ENCODE results near the gene APOB. TPM values are rescaled to one million over a fixed set of nuclear protein-coding genes. Genes with fewer than 3 reads are reported as not detected.

The APOB gene
- polyA plus RNA-seq, 1 experiment, result under 0.01 TPM

GRCh38 chr2:21018290-21018689 is 25.6 kb downstream of the APOB start:
- Histone ChIP-seq H3K27ac (ENCODE audit: low read depth, low read length) (no peak overlapping the region), H3K4me3 (ENCODE audit: low read depth, low read length) (no peak overlapping the region), H3K9me3 (ENCODE audit: control insufficient read depth, insufficient read depth, low read length) (no peaks in the 10 kb centered on the region), H3K27me3 (ENCODE audit: control insufficient read depth, insufficient read depth, low read length) (no peaks in the 10 kb centered on the region)
- no peak for TF ChIP-seq CTCF (IDR thresholded peaks at IDR 0.05; ENCODE audit: low read depth, low read length)
- ChIA-PET POLR2A (no interaction called here), CTCF (no interaction called here)
- DNase-seq (ENCODE audit: low read depth, low spot score), result no peak

GRCh38 chr2:21017748-21018276 is 26.1 kb downstream of the APOB start:
- ChIA-PET POLR2A (no interaction called here), CTCF (no interaction called here)
- no peak overlapping the region for H3K4me3 ChIP-seq (ENCODE audit: low read depth, low read length)
- H3K9me3 ChIP-seq (ENCODE audit: control insufficient read depth, insufficient read depth, low read length), result no peaks in the 10 kb centered on the region
- no peak for TF ChIP-seq CTCF (IDR thresholded peaks at IDR 0.05; ENCODE audit: low read depth, low read length)
- no peak overlapping the region for H3K27ac ChIP-seq (ENCODE audit: low read depth, low read length)
- no peaks in the 10 kb centered on the region for H3K27me3 ChIP-seq (ENCODE audit: control insufficient read depth, insufficient read depth, low read length)
- no peak for DNase-seq (ENCODE audit: low read depth, low spot score)

GRCh38 chr2:21015281-21015645 is 28.6 kb downstream of the APOB start:
- DNase-seq (ENCODE audit: low read depth, low spot score), result no peak
- no peak overlapping the region for H3K27ac ChIP-seq (ENCODE audit: low read depth, low read length)
- TF ChIP-seq CTCF (IDR thresholded peaks at IDR 0.05; ENCODE audit: low read depth, low read length), result no peak
- no peaks in the 10 kb centered on the region for H3K27me3 ChIP-seq (ENCODE audit: control insufficient read depth, insufficient read depth, low read length)
- CTCF ChIA-PET, result no interaction called here
- no peak overlapping the region for H3K4me3 ChIP-seq (ENCODE audit: low read depth, low read length)
- no peaks in the 10 kb centered on the region for H3K9me3 ChIP-seq (ENCODE audit: control insufficient read depth, insufficient read depth, low read length)
- POLR2A ChIA-PET, result no interaction called here

- H3K4me3 ChIP-seq (ENCODE audit: low read depth, low read length), result no peak overlapping the region
- TF ChIP-seq CTCF (IDR thresholded peaks at IDR 0.05; ENCODE audit: low read depth, low read length), result no peak
- no peak overlapping the region for H3K27ac ChIP-seq (ENCODE audit: low read depth, low read length)
- ChIA-PET CTCF (interaction anchor here (1.1 kb wide), 1 partner anchor 353 kb away, joined by 4 read pairs; no protein-coding TSS in a partner anchor), POLR2A (no interaction called here)
- H3K27me3 ChIP-seq (ENCODE audit: control insufficient read depth, insufficient read depth, low read length), result no peaks in the 10 kb centered on the region
- H3K9me3 ChIP-seq (ENCODE audit: control insufficient read depth, insufficient read depth, low read length), result no peaks in the 10 kb centered on the region
- no peak for DNase-seq (ENCODE audit: low read depth, low spot score)
Measured at GRCh38 chr2:21014364-21015280, 29.3 kb downstream of the APOB start.

- TF ChIP-seq CTCF (IDR thresholded peaks at IDR 0.05; ENCODE audit: low read depth, low read length), result no peak
- H3K9me3 ChIP-seq (ENCODE audit: control insufficient read depth, insufficient read depth, low read length), result no peaks in the 10 kb centered on the region
- no peak overlapping the region for H3K4me3 ChIP-seq (ENCODE audit: low read depth, low read length)
- no peak overlapping the region for H3K27ac ChIP-seq (ENCODE audit: low read depth, low read length)
- no peaks in the 10 kb centered on the region for H3K27me3 ChIP-seq (ENCODE audit: control insufficient read depth, insufficient read depth, low read length)
- POLR2A ChIA-PET, result no interaction called here
- DNase-seq (ENCODE audit: low read depth, low spot score), result no peak
- CTCF ChIA-PET, result no interaction called here
Measured at GRCh38 chr2:21013043-21013816, 30.6 kb downstream of the APOB start.

Data from AG04450 (cell line).